HCT116 (cell line): ENCODE data around the gene TMEM109. TPM values are rescaled to one million over a fixed set of nuclear protein-coding genes. Genes with fewer than 3 reads are reported as not detected.

Experiments
- ATAC-seq: fragments of 200-7000 bp; cut with Tn5 transposase; 2 replicates; pipeline ENCODE4 v1.9.1; 2020; ENCODE audit warnings: mild to moderate bottlenecking, moderate library complexity
- BruUV-seq: library from RNA; stranded (reverse); fragments of 400-500 nt; replicated peaks from 2 replicates; lab custom pipeline; 2021; lab: Mats Ljungman, UMichigan
- CTCF ChIA-PET: fragments of 300-600 bp; sonication (Branson Sonifier 250); formaldehyde crosslinking; loops from one replicate; lab custom pipeline; 2021; ENCODE audit warnings: antibody characterized with exemption; lab: Charles Lee
- POLR2A ChIA-PET: fragments of 300-600, 350-600 bp; sonication (Branson Sonifier 250); formaldehyde crosslinking; loops from one replicate; lab custom pipeline; 2021; ENCODE audit warnings: antibody characterized with exemption; lab: Charles Lee
- RAD21 ChIA-PET, 2 experiments: fragments of 300-600 bp; sonication (Branson Sonifier 250); formaldehyde crosslinking; loops; one replicate each; lab custom pipeline; 2023; ENCODE audit warnings: low total read pairs in 2 of 2; ENCODE audit not compliant: uncharacterized antibody in 2 of 2, unreplicated experiment in 2 of 2, low non-redundant PET in 1 of 2; lab: Charles Lee
- DNase-seq: peaks from one replicate; pipeline ENCODE4 v3.0.0-alpha.2; 2010; ENCODE audit warnings: low read depth, low spot score
- H2AFZ ChIP-seq: fragments of 200-600 bp; shearing (Covaris generic), sonication (generic); 2 replicates; pipeline ENCODE4 v1.6.1; 2017; ENCODE audit warnings: low read depth, mixed run types, mixed read lengths, antibody characterized with exemption, low read length; ENCODE audit not compliant: poor library complexity, severe bottlenecking
- H3K27ac ChIP-seq: 2 replicates; pipeline ENCODE4 v1.5.1; 2012; ENCODE audit warnings: low read depth, low read length
- H3K27me3 ChIP-seq: fragments of 200-600 bp; sonication (generic); 2 replicates; pipeline ENCODE4 v1.6.1; 2016; ENCODE audit warnings: mixed run types, low read length, mixed read lengths; ENCODE audit not compliant: insufficient read depth
- H3K36me3 ChIP-seq, 2 experiments: fragments of 200-500 bp in 1 of 2; fragments of 200-600 bp in 1 of 2; sonication (Bioruptor generic) in 1 of 2; sonication (generic) in 1 of 2; 2 replicates each; pipeline versions ENCODE4 v1.5.1 to v1.6.1; 2014 to 2016; ENCODE audit warnings: low read length in 2 of 2, inconsistent platforms in 1 of 2, mixed read lengths in 1 of 2, mixed run types in 1 of 2; ENCODE audit not compliant: insufficient read depth in 2 of 2, control insufficient read depth in 1 of 2
- H3K4me1 ChIP-seq, 2 experiments: fragments of 200-600 bp in 1 of 2; sonication (generic) in 1 of 2; 2 replicates each; pipeline versions ENCODE4 v1.5.1 to v1.6.1; 2012 to 2017; ENCODE audit warnings: low read length in 2 of 2, inconsistent platforms in 1 of 2, mild to moderate bottlenecking in 1 of 2, mixed read lengths in 1 of 2, mixed run types in 1 of 2, moderate library complexity in 1 of 2; ENCODE audit not compliant: insufficient read depth in 2 of 2, control insufficient read depth in 1 of 2
- H3K4me2 ChIP-seq: fragments of 200-600 bp; sonication (generic); 2 replicates; pipeline ENCODE4 v1.6.1; 2017; ENCODE audit warnings: mixed run types, low read length, mixed read lengths
- H3K4me3 ChIP-seq, 2 experiments: fragments of 200-600 bp in 1 of 2; sonication (generic) in 1 of 2; replicated peaks in 1 of 2; 2 replicates each; pipeline ENCODE4 v1.5.1; 2011 to 2016; ENCODE audit warnings: low read length in 2 of 2, control low read depth in 1 of 2, low read depth in 1 of 2, mild to moderate bottlenecking in 1 of 2, mixed read lengths in 1 of 2, mixed run types in 1 of 2
- H3K79me2 ChIP-seq: fragments of 200-600 bp; sonication (generic); 2 replicates; pipeline ENCODE4 v1.6.1; 2017; ENCODE audit warnings: mild to moderate bottlenecking, mixed run types, low read length, moderate library complexity, mixed read lengths; ENCODE audit not compliant: insufficient read depth
- H3K9ac ChIP-seq: fragments of 200-600 bp; sonication (generic); 2 replicates; pipeline ENCODE4 v1.6.1; 2016; ENCODE audit warnings: low read length, mixed read lengths
- H3K9me2 ChIP-seq: fragments of 200-600 bp; sonication (generic), shearing (Covaris generic); 2 replicates; pipeline ENCODE4 v1.6.1; 2017; ENCODE audit warnings: mixed run types, mild to moderate bottlenecking, moderate library complexity; ENCODE audit not compliant: insufficient read depth
- H3K9me3 ChIP-seq, 2 experiments: fragments of 200-500 bp in 1 of 2; fragments of 200-600 bp in 1 of 2; sonication (Bioruptor generic) in 1 of 2; sonication (generic) in 1 of 2; 2 replicates each; pipeline ENCODE4 v1.6.1; 2014 to 2017; ENCODE audit warnings: low read length in 2 of 2, mixed read lengths in 2 of 2, inconsistent platforms in 1 of 2, low read depth in 1 of 2, mild to moderate bottlenecking in 1 of 2, mixed run types in 1 of 2, moderate library complexity in 1 of 2; ENCODE audit not compliant: control insufficient read depth in 1 of 2, insufficient read depth in 1 of 2
- H4K20me1 ChIP-seq: fragments of 200-600 bp; sonication (generic), shearing (Covaris generic); 2 replicates; pipeline ENCODE4 v1.6.1; 2017; ENCODE audit warnings: mixed run types, mild to moderate bottlenecking, moderate library complexity; ENCODE audit not compliant: insufficient read depth
- CBX3 ChIP-seq: IDR thresholded peaks from 2 replicates; pipeline ENCODE4 v1.6.1; 2012; ENCODE audit warnings: low read depth
- CEBPB ChIP-seq: IDR thresholded peaks from 2 replicates; pipeline ENCODE4 v1.6.1; 2012; ENCODE audit warnings: low read depth
- EZH2phosphoT487 ChIP-seq: fragments of 200-600 bp; IDR thresholded peaks from 2 replicates; pipeline ENCODE4 v1.6.1; 2018; ENCODE audit warnings: antibody characterized with exemption, borderline replicate concordance
- FOSL1 ChIP-seq: IDR thresholded peaks from 2 replicates; pipeline ENCODE4 v1.6.1; 2012; ENCODE audit warnings: low read depth
- JUND ChIP-seq: IDR thresholded peaks from 2 replicates; pipeline ENCODE4 v1.6.1; 2012
- POLR2A ChIP-seq: IDR thresholded peaks from 2 replicates; pipeline ENCODE4 v1.7.0; 2011; ENCODE audit warnings: borderline replicate concordance; ENCODE audit not compliant: insufficient read depth, insufficient read length; ENCODE audit errors: extremely low read depth
- POLR2AphosphoS5 ChIP-seq: IDR thresholded peaks from 2 replicates; pipeline ENCODE4 v1.6.1; 2011; ENCODE audit warnings: mild to moderate bottlenecking, low read depth, low read length, moderate library complexity
- SIN3A ChIP-seq: IDR thresholded peaks from 2 replicates; pipeline ENCODE4 v1.6.1; 2012; ENCODE audit warnings: low read depth
- SP1 ChIP-seq: IDR thresholded peaks from 2 replicates; pipeline ENCODE4 v1.6.1; 2012; ENCODE audit warnings: low read depth
- SRF ChIP-seq: IDR thresholded peaks from 2 replicates; pipeline ENCODE4 v1.6.1; 2012; ENCODE audit warnings: low read depth
- TCF7L2 ChIP-seq: IDR thresholded peaks from 2 replicates; pipeline ENCODE4 v1.7.0; 2011; ENCODE audit warnings: borderline replicate concordance, inconsistent platforms; ENCODE audit not compliant: insufficient read depth, insufficient read length; ENCODE audit errors: extremely low read depth
- YY1 ChIP-seq: IDR thresholded peaks from 2 replicates; pipeline ENCODE4 v1.6.1; 2011; ENCODE audit warnings: low read length, low read depth, moderate library complexity, mild to moderate bottlenecking; ENCODE audit not compliant: insufficient replicate concordance; ENCODE audit errors: extremely low read depth
- ZBTB33 ChIP-seq: IDR thresholded peaks from 2 replicates; pipeline ENCODE4 v1.6.1; 2011; ENCODE audit warnings: mild to moderate bottlenecking, low read length, moderate library complexity; ENCODE audit not compliant: insufficient replicate concordance; ENCODE audit errors: extremely low read depth
- intact Hi-C: fragments of 100-400 bp; cut with micrococcal nuclease; formaldehyde crosslinking; loops from 2 replicates; pipeline ENCODE4 v1.10.0; 2022
- total RNA-seq: library from RNA; stranded (reverse); gene quantifications from one replicate; pipeline ENCODE4 v1.2.1, GENCODE V29; 2021; ENCODE audit not compliant: unreplicated experiment

TMEM109 gene
- total RNA-seq, 1 experiment from 2014 or later, result 44.4 TPM

- H3K79me2 ChIP-seq, result peaks cover 31% of the 10 kb centered on the region
- POLR2A ChIA-PET, result no interaction called here
- H3K36me3 ChIP-seq, result peaks cover 14 to 27% of the 10 kb centered on the region in 2 experiments; a peak in 2 of 4 replicates
- CTCF ChIA-PET, result interaction anchor here (1.2 kb wide), 1 partner anchor 22 kb away, joined by 3 read pairs; no protein-coding TSS in a partner anchor
- H3K27me3 ChIP-seq, result no peaks in the 10 kb centered on the region
- H3K4me2 ChIP-seq, result no peak overlapping the region
- TF ChIP-seq YY1 (no peak), POLR2AphosphoS5 (no peak), ZBTB33 (no peak), TCF7L2 (no peak), JUND (no peak), EZH2phosphoT487 (no peak), SRF (no peak), SIN3A (no peak), POLR2A (no peak), FOSL1 (no peak), SP1 (no peak), CBX3 (no peak), CEBPB (no peak)
- no peaks in the 10 kb centered on the region; the same call in 1 of the 2 replicates for H4K20me1 ChIP-seq
- BruUV-seq, result no TSS peak
- H3K9ac ChIP-seq, result no peak overlapping the region
- intact Hi-C loops, result no loop called here
- H3K9me2 ChIP-seq, result no peaks in the 10 kb centered on the region
- no peak for DNase-seq
- ATAC-seq, result no peak
- no peak overlapping the region for H3K4me3 ChIP-seq
- RAD21 ChIA-PET, result no interaction called here
- H3K4me1 ChIP-seq, result peaks cover 25 to 53% of the 10 kb centered on the region in 2 experiments
- H3K9me3 ChIP-seq, result no peaks in the 10 kb centered on the region
- no peak overlapping the region for H3K27ac ChIP-seq
- H2AFZ ChIP-seq, result no peak overlapping the region
Measured at GRCh38 chr11:60921777-60922335, 7.9 kb downstream of the TMEM109 start.
